HepG2 (cell line): ENCODE results near the gene NME7. TPM values are rescaled to one million over a fixed set of nuclear protein-coding genes. Genes with fewer than 3 reads are reported as not detected.

Experiments
- ARNT ChIP-seq: fragments of 450-650 bp; IDR thresholded peaks from 2 replicates; pipeline ENCODE4 v1.6.1; 2017
- ATF1 ChIP-seq: IDR thresholded peaks from 2 replicates; pipeline ENCODE4 v1.6.1; 2016; ENCODE audit warnings: mild to moderate bottlenecking, control low read depth
- CEBPB ChIP-seq: IDR thresholded peaks from 2 replicates; pipeline ENCODE4 v1.6.1; 2011; ENCODE audit warnings: low read depth, low read length, improper control_type of control experiment, borderline replicate concordance
- CSRNP1 ChIP-seq: sonication (generic); formaldehyde crosslinking; IDR thresholded peaks from 2 replicates; pipeline ENCODE4 v1.8.1; 2023; ENCODE audit warnings: mild to moderate bottlenecking, missing genetic modification reagents
- KIAA2018 ChIP-seq: sonication (generic); formaldehyde crosslinking; IDR thresholded peaks from 2 replicates; pipeline ENCODE4 v1.5.0; 2020; ENCODE audit warnings: mild to moderate bottlenecking, missing genetic modification reagents, borderline replicate concordance
- NFE2L2 ChIP-seq: fragments of 150-350 bp; IDR thresholded peaks from 2 replicates; pipeline ENCODE4 v1.6.1; 2014; ENCODE audit warnings: low read length
- PHF5A ChIP-seq: IDR thresholded peaks from one replicate; pipeline ENCODE4 v1.6.1; 2018; ENCODE audit warnings: low read depth, missing genetic modification reagents; ENCODE audit not compliant: unreplicated experiment
- POGZ ChIP-seq: sonication (generic); formaldehyde crosslinking; IDR thresholded peaks from 2 replicates; pipeline ENCODE4 v1.4.0; 2020; ENCODE audit warnings: mild to moderate bottlenecking, missing genetic modification reagents
- POLR2G ChIP-seq: fragments of 200-400 bp; formaldehyde crosslinking; IDR thresholded peaks from 2 replicates; pipeline ENCODE4 v1.6.1; 2018; ENCODE audit warnings: mild to moderate bottlenecking, low read depth, low read length, moderate library complexity
- RXRA ChIP-seq: sonication (generic); formaldehyde crosslinking; IDR thresholded peaks from 2 replicates; pipeline ENCODE4 v1.5.1; 2020; ENCODE audit warnings: missing genetic modification reagents
- YY1 ChIP-seq: IDR thresholded peaks from 2 replicates; pipeline ENCODE4 v1.6.1; 2011; ENCODE audit warnings: low read length, low read depth, moderate library complexity, mild to moderate bottlenecking; ENCODE audit not compliant: insufficient read depth, insufficient replicate concordance
- ZNF367 ChIP-seq: sonication (generic); formaldehyde crosslinking; IDR thresholded peaks from 2 replicates; pipeline ENCODE4 v1.4.0; 2020; ENCODE audit warnings: missing genetic modification reagents, borderline replicate concordance
- ZNF749 ChIP-seq: sonication (generic); formaldehyde crosslinking; IDR thresholded peaks from 2 replicates; pipeline ENCODE4 v1.8.0; 2022; ENCODE audit warnings: mild to moderate bottlenecking, missing genetic modification reagents, moderate library complexity, borderline replicate concordance
- polyA plus RNA-seq, 8 experiments: library from polyadenylated mRNA; depleted of rRNA in 3 of 8; stranded (reverse) in 7 of 8; unstranded in 1 of 8; fragments of >200 nt; fragmentation: Illumina TruSeq in 4 of 8; extraction: Trizol in 4 of 8; gene quantifications; 2 replicates each; pipeline versions ENCODE4 v1.2.1 to v1.2.3, GENCODE V29; 2011 to 2016; ENCODE audit warnings: low read depth in 4 of 8, missing spikeins in 1 of 8, mixed read lengths in 1 of 8; ENCODE audit not compliant: insufficient read depth in 1 of 8
- total RNA-seq, 5 experiments: library from RNA; depleted of rRNA; stranded (reverse); fragments of >200 nt; fragmentation: Illumina TruSeq; extraction: Trizol; gene quantifications; 2 replicates each; pipeline ENCODE4 v1.2.3, GENCODE V29; 2016; ENCODE audit warnings: low read depth in 1 of 5

NME7 gene
- total and polyA plus RNA-seq, 2 of the 13 experiments (the other 11 are each of a cell fraction or from before 2014, with no cell fraction given), result 9.4 to 22.5 TPM

- TF ChIP-seq CSRNP1 (CRISPR knock-in tag), result no peak
- no peak for TF ChIP-seq ATF1 (CRISPR knock-in tag)
- peak; percentile 36; the same call in 1 of the 2 replicates for TF ChIP-seq POGZ (CRISPR knock-in tag)
- peak; percentile 35 for TF ChIP-seq PHF5A (CRISPR knock-in tag)
- no peak for TF ChIP-seq KIAA2018 (CRISPR knock-in tag)
- peak; percentile 67; the same call in 1 of the 2 replicates for TF ChIP-seq CEBPB
- no peak for TF ChIP-seq ZNF367 (CRISPR knock-in tag)
- no peak for TF ChIP-seq YY1
- TF ChIP-seq RXRA, result no peak
- TF ChIP-seq ARNT, result no peak
- no peak for TF ChIP-seq NFE2L2
- 0 out of 2 replicates have a peak, but pooled peaks have one; percentile 37 for TF ChIP-seq POLR2G
- TF ChIP-seq ZNF749 (CRISPR knock-in tag), result no peak
Observed at GRCh38 chr1:169112241-169112640, 255.4 kb downstream of the NME7 start (continued).
